NCI-H510A (cell line): ENCODE results near the gene PTGDS.
A peak's percentile ranks its signal among the peaks of the same experiment; 100 is the strongest.

ENCODE experiments used
- DNase-seq: peaks from one replicate; lab custom pipeline; 2025; lab: John Stamatoyannopoulos, UW

The PTGDS gene

GRCh38 chr9:136945333-136946227 is 31.7 kb upstream of the PTGDS start:
- DNase-seq, result no peak

DNA sequence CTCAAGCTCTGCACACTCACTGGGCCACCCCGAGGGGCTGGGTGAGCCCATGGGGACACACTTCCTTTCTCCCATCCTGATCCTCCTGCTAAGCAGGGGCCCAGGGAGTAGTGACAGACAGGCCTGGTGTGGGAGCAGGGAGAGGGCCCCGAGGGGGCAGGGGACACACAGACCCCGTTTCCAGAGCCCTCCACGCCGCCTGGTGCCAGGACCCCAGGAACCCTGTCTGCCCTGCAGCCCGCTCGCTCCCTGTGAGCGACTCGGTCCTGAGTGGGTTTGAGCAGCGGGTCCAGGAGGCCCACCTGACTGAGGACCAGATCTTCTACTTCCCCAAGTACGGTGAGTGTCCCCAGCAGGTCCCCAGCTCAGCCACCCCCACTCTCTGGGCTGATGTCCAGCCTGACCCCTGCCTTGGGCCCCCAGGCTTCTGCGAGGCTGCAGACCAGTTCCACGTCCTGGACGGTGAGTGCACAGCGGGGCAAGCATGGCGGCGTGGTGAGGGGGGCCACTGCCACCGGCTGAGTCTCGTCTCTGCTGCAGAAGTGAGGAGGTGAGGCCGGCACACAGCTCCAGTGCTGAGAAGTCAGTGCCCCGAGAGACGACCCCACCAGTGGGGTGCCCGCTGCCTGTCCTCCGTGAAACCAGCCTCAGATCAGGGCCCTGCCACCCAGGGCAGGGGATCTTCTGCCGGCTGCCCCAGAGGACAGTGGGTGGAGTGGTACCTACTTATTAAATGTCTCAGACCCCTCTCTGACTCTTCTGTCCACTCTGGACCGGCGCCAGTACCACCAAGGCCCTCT is 30.9 kb upstream of the PTGDS start:
- DNase-seq, result no peak

DNA sequence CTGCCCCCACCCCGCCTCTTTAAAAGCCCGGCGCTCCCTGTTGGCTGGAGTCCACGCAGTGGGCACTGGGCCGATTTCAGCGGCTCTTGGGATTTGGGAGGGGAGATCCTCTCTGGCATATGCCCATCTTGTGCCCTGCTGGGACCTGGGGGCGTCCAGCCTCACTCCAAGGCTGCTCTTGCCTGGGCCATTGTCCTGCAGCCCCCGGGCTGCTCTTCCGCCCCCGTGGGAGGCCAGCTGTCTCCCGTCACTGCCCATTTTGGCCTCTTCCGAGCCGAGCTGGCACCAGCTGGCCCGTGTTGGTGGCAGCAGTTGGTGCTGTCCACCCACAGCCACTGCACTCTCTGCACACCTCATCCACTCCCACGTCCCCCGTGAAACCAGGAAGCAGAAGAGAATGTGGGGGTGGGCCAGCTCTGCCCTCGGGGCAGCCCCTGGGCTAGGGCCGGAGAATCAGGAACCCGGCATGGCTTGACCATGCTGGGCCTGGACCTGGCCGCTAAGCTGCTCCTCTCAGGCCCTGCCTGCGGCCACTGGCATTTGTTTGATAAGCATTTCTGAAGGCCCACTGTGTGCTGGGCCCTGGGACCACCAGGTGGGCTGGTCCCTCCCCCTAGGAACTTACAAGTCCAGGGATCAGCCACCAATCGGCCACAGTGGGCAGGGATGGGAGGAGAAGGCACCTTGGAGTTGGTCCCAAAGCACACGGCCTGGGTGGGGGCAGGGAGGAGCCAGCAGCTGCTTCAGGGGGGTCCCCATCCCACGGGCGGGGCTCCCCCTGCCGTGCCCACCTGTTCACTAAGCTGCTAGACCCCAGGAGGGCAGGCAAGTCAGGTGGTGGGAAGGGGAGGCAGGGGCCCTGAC is 30.0 kb upstream of the PTGDS start:
- no peak for DNase-seq

GRCh38 chr9:136947955-136948510 is 29.3 kb upstream of the PTGDS start:
- no peak for DNase-seq

- no peak for DNase-seq
These were observed 28.0 kb upstream of the PTGDS start for GRCh38 chr9:136949239-136949816.

DNA sequence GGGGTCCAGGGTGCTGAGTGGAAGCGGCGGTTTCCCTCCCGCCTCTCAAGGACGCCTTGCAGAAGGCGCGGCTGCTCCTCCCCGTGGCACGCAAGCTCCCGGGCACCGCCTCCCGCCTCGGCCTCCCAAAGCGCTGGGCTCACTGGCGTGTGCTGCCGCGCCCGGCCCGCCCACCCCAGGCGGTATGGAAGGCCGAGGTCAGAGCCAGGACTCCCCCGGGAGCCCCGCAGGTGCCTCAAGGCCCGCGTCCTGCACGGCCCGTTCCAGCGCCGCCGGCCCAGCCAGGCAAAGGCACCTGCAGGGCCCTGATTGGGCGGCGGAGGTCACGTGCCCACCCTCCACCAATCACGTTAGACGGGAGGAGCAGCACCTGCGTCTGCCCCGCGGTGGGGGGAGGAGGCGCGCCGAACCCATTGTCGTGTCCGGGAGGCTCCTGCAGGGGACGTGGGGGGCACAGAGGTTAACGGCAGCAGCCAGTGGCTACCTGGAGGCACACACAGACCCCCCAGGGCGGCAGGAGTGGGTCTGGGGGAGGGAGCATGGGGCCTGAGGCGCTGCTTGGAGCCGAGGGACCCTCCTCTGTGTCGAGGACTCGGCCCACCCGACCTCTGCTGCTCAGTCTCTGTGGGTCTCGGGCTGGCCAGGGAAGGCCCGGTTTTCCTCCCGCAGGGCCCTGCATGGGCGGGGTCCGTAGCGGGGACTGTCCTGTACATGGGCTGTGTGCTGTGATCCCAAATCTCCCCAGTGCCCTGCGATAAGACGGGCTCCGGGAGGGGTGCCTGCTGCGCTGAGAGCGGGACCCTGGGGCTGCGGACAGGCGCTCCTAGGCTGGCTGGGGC is 27.3 kb upstream of the PTGDS start:
- peak; percentile 95 for DNase-seq

DNA sequence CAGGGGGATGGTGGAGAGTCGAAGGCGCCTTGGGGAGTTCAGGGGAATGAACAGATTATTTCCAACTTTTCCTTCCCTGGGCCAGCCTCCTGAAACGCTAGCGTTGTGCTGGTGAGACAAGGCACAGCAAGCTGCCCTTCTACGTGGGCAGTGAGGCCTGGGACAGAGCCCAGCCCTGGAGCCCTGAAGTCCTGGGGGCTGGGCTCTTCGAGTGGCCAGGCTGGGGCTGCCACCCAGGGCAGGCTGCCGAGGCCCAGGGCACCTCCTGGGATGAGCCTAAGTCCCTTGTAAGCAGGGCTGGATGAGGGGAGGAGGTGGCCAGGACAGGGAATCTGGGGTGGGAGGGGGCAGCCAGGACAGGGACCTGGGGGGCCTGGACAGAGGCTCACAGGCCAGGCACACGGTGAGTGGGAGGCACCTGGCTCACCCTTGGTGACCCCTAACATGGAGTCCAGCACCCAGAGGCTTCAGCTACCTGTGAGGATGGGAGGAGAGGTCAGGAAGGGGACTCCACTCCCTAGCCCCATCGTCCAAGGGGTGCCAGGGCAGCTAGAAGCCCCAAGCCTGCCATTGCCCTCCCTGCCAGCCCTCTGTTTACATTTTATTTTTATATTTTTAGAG is 26.5 kb upstream of the PTGDS start:
- DNase-seq, result no peak

- no peak for DNase-seq
These were observed 25.6 kb upstream of the PTGDS start, which contains the start of gene LCN12 for GRCh38 chr9:136951541-136952320. TSS of gene LCN12 (plus strand) at chr9:136952273. CDS start at chr9:136952328, 55 bp downstream.

- no peak for DNase-seq
These were observed 24.9 kb upstream of the PTGDS start for GRCh38 chr9:136952321-136952850.

DNA sequence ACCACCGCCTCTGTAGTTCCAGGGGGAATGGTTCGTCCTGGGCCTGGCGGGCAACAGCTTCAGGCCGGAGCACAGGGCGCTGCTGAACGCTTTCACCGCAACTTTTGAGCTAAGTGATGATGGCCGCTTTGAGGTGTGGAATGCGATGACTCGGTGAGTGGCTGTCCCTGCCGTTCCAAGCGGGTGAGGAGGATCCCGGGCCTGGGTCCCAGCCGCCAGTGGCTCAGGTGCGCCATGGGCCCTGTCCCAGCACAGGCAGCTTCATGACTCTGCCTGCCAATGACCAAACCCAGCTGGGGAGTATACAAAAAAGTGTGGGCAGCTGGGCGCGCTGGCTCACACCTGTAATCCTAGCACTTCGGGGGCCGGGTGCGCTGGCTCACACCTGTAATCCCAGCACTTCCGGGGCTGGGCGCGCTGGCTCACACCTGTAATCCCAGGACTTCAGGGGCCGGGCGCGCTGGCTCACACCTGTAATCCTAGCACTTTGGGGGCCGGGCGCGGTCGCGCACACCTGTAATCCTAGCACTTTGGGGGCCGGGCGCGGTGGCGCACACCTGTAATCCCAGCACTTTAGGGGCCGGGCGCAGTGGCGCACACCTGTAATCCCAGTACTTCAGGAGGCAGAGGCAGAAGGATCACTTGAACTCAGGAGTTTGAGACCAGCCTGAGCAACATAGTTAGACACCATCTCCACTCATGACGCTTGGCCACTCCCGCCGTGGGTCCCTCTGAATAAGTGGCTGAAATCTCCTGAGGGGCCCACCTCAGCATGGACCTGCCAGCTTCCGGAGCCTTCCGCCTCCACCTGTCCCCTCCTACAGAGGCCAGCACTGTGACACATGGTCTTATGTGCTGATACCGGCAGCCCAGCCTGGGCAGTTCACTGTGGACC is 24.2 kb upstream of the PTGDS start:
- DNase-seq, result no peak

DNA sequence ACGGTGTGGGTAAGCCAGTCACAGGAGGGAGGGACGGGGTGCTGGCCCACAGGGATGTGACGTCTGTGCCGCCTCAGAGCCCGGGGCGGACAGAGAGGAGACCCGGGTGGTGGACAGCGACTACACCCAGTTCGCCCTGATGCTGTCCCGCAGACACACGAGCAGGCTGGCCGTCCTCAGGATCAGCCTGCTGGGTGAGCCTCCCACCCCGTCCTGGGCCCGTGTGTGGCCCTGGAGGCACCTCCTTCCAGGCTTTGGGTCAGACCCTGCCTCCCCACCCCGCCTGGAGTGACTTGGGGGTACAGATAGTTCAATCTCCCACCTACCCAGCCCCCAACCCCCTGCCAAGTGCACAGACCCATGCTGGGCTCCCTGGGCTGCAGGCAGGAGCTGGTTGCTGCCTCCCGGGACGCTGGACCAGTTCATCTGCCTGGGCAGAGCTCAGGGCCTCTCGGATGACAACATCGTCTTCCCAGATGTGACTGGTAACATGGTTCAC is 23.5 kb upstream of the PTGDS start:
- no peak for DNase-seq

- no peak for DNase-seq
These were observed 22.8 kb upstream of the PTGDS start for GRCh38 chr9:136954270-136955083.

DNA sequence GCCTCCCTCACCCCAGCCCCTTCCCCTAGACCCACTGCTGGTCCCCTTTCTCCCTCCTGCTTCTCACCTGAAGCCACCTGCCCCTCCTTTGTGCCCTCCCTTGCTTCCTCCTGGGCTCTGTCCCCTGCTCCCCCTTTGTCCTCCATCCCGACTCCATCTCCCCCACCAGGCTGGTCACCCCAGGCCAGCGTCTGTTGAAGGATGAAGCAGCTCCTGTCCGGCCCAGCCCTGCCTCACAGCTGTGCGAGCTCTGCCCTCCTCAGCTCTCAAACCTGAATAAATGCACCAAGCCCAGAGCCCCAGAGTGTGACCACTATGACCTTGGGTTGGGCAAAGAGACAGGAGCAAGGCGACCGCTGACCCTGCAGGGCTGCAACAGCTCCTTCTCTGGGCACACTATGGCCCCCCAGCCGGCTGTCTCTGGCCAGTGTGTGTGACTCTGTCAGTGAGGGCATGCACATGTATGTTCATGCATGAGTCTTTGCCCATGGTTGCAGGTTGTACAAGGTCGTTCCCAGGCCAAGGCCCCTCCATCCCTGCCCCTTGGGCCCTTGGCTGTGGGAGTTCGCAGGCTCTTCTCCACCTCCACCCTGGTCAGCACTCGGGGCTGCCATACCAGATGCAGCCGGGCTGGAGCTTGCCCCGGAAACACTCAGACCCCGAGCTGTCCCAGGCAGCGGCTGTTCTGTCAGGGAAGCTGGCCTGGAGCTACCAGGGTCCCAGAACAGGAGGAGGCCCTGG is 21.9 kb upstream of the PTGDS start:
- DNase-seq, result no peak

- no peak for DNase-seq
These were observed 21.4 kb upstream of the PTGDS start for GRCh38 chr9:136955943-136956335.

- no peak for DNase-seq
These were observed 20.7 kb upstream of the PTGDS start for GRCh38 chr9:136956604-136957003.

- no peak for DNase-seq
These were observed 19.8 kb upstream of the PTGDS start for GRCh38 chr9:136957461-136957860.
